Activated naive CD4-positive, alpha-beta T cell treated with anti-CD3 and anti-CD28 coated beads for 36 hours (primary cell): ENCODE measurements around the gene NCEH1. TPM values are rescaled to one million over a fixed set of nuclear protein-coding genes. Genes with fewer than 3 reads are reported as not detected.
A peak's percentile ranks its signal among the peaks of the same experiment; 100 is the strongest.
"Not testable (repeated sequence)": the region's sequence is repeated elsewhere in the genome, so short reads cannot be mapped to it uniquely, and the experiment has no call there.

ENCODE experiments used
- CTCF ChIA-PET: fragments of 350-600 bp; sonication (Branson Sonifier 250); formaldehyde crosslinking; loops from one replicate; lab custom pipeline; 2021; ENCODE audit warnings: antibody characterized with exemption; lab: Charles Lee
- DNase-seq: peaks from one replicate; pipeline ENCODE4 v3.0.0-alpha.2; 2020
- H3K27ac Mint-ChIP-seq: one replicate; pipeline ENCODE4 v1.8.0; 2021; ENCODE audit warnings: mild to moderate bottlenecking, mixed read lengths
- H3K27me3 Mint-ChIP-seq: one replicate; pipeline ENCODE4 v1.8.0; 2021; ENCODE audit warnings: low read depth, mixed read lengths
- H3K36me3 Mint-ChIP-seq: one replicate; pipeline ENCODE4 v1.8.0; 2021; ENCODE audit warnings: low read depth, mixed read lengths
- H3K4me1 Mint-ChIP-seq: one replicate; pipeline ENCODE4 v1.8.0; 2021; ENCODE audit warnings: low read depth, mixed read lengths
- H3K4me3 Mint-ChIP-seq: one replicate; pipeline ENCODE4 v1.8.0; 2021; ENCODE audit warnings: mild to moderate bottlenecking, moderate library complexity, mixed read lengths
- H3K9me3 Mint-ChIP-seq: one replicate; pipeline ENCODE4 v1.8.0; 2021; ENCODE audit warnings: mixed read lengths
- intact Hi-C: fragments of 100-400 bp; cut with micrococcal nuclease; formaldehyde crosslinking; loops from one replicate; pipeline ENCODE4 v1.15.1; 2023
- total RNA-seq, 2 experiments: library from RNA; stranded (reverse); gene quantifications; one replicate each; pipeline ENCODE4 v1.2.3, GENCODE V29; 2021

Gene NCEH1
- total RNA-seq, 2 experiments from 2014 or later = 2.9 to 3.5 TPM

- intact Hi-C loops = loop anchor here (1.0 to 10.0 kb wide), 8 partner anchors 44 to 1022 kb away; partner anchors contain the start of gene FNDC3B
- Mint-ChIP-seq H3K9me3 (no peaks in the 10 kb centered on the region), H3K36me3 (no peaks in the 10 kb centered on the region), H3K27me3 (no peaks in the 10 kb centered on the region), H3K4me3 (no peak overlapping the region), H3K27ac (no peak overlapping the region), H3K4me1 (peaks cover 11% of the 10 kb centered on the region)
- peak; percentile 92 for DNase-seq
- CTCF ChIA-PET = interaction anchor here (0.6 to 4.4 kb wide), 34 partner anchors 8 to 1093 kb away, joined by 3 to 30 read pairs (median 4); partner anchors contain the start of gene TNFSF10
These were observed 43.8 kb downstream of the NCEH1 start for GRCh38 chr3:172666873-172667694.

- CTCF ChIA-PET = interaction anchor here (0.6 to 4.4 kb wide), 31 partner anchors 12 to 1092 kb away, joined by 3 to 30 read pairs (median 4); partner anchors contain the start of gene TNFSF10
- Mint-ChIP-seq H3K9me3 (no peaks in the 10 kb centered on the region), H3K36me3 (no peaks in the 10 kb centered on the region), H3K4me3 (no peak overlapping the region), H3K4me1 (peaks cover 11% of the 10 kb centered on the region), H3K27ac (no peak overlapping the region), H3K27me3 (no peaks in the 10 kb centered on the region)
- DNase-seq = peak; percentile 16
- intact Hi-C loops = loop anchor here (1.0 to 10.0 kb wide), 7 partner anchors 44 to 1022 kb away; partner anchors contain the start of gene FNDC3B
These were observed 44.5 kb downstream of the NCEH1 start for GRCh38 chr3:172666181-172666872.

- intact Hi-C loops = loop anchor here (5.0 to 10.0 kb wide), 3 partner anchors 188 to 1021 kb away; partner anchors contain the start of gene FNDC3B
- not testable (repeated sequence) for H3K27me3 Mint-ChIP-seq, H3K27ac Mint-ChIP-seq, DNase-seq, H3K36me3 Mint-ChIP-seq, H3K4me3 Mint-ChIP-seq, H3K9me3 Mint-ChIP-seq
- CTCF ChIA-PET = interaction anchor here (0.6 to 3.7 kb wide), 9 partner anchors 12 to 334 kb away, joined by 3 to 30 read pairs (median 5); no protein-coding TSS in a partner anchor
- H3K4me1 Mint-ChIP-seq = peaks cover 15% of the 10 kb centered on the region
These were observed 45.4 kb downstream of the NCEH1 start for GRCh38 chr3:172665510-172665909.

GRCh38 chr3:172660421-172660820, 50.4 kb downstream of the NCEH1 start:
- CTCF ChIA-PET = not testable (repeated sequence)

GRCh38 chr3:172659246-172660002, 51.4 kb downstream of the NCEH1 start:
- Mint-ChIP-seq H3K9me3 (no peaks in the 10 kb centered on the region), H3K27ac (no peak overlapping the region), H3K4me1 (peaks cover 4% of the 10 kb centered on the region), H3K36me3 (no peaks in the 10 kb centered on the region), H3K27me3 (no peaks in the 10 kb centered on the region), H3K4me3 (no peak overlapping the region)
- no peak for DNase-seq
- intact Hi-C loops = loop anchor here (10.0 kb wide), 1 partner anchor 1015 kb away; no protein-coding TSS in a partner anchor
- CTCF ChIA-PET = interaction anchor here (0.8 to 1.8 kb wide), 4 partner anchors 9 to 327 kb away, joined by 3 to 15 read pairs (median 6); no protein-coding TSS in a partner anchor

More at GRCh38 chr3:172660421-172660820, 50.4 kb downstream of the NCEH1 start:
- H3K27me3 Mint-ChIP-seq, H3K9me3 Mint-ChIP-seq, H3K36me3 Mint-ChIP-seq, H3K4me1 Mint-ChIP-seq, DNase-seq, H3K4me3 Mint-ChIP-seq, H3K27ac Mint-ChIP-seq: not testable (repeated sequence)
- intact Hi-C loops = loop anchor here (10.0 kb wide), 1 partner anchor 1016 kb away; no protein-coding TSS in a partner anchor

- Mint-ChIP-seq H3K27me3 (no peaks in the 10 kb centered on the region), H3K36me3 (no peaks in the 10 kb centered on the region), H3K4me3 (no peak overlapping the region), H3K9me3 (no peaks in the 10 kb centered on the region), H3K27ac (no peak overlapping the region), H3K4me1 (peaks cover 4% of the 10 kb centered on the region)
- no peak for DNase-seq
- intact Hi-C loops = no loop called here
- CTCF ChIA-PET = interaction anchor here (0.6 to 2.0 kb wide), 4 partner anchors 9 to 326 kb away, joined by 3 to 15 read pairs (median 5); no protein-coding TSS in a partner anchor
These were observed 52.3 kb downstream of the NCEH1 start for GRCh38 chr3:172658344-172659245.

- no peak overlapping the region for H3K4me3 Mint-ChIP-seq
- intact Hi-C loops = no loop called here
- no peak for DNase-seq
- H3K4me1 Mint-ChIP-seq = peaks cover 4% of the 10 kb centered on the region
- no peaks in the 10 kb centered on the region for H3K36me3 Mint-ChIP-seq
- no peak overlapping the region for H3K27ac Mint-ChIP-seq
- H3K9me3 Mint-ChIP-seq = no peaks in the 10 kb centered on the region
- CTCF ChIA-PET = interaction anchor here (1.0 to 2.0 kb wide), 2 partner anchors 7 to 87 kb away, joined by 3 to 6 read pairs; no protein-coding TSS in a partner anchor
- H3K27me3 Mint-ChIP-seq = no peaks in the 10 kb centered on the region
These were observed 54.3 kb downstream of the NCEH1 start for GRCh38 chr3:172656602-172657001.

GRCh38 chr3:172655388-172655787, 55.5 kb downstream of the NCEH1 start:
- Mint-ChIP-seq H3K4me1 (no peaks in the 10 kb centered on the region), H3K4me3 (no peak overlapping the region), H3K36me3 (no peaks in the 10 kb centered on the region), H3K9me3 (no peaks in the 10 kb centered on the region), H3K27me3 (no peaks in the 10 kb centered on the region), H3K27ac (no peak overlapping the region)
- CTCF ChIA-PET = interaction anchor here (0.6 to 2.6 kb wide), 2 partner anchors 18 to 35 kb away, joined by 3 to 6 read pairs; no protein-coding TSS in a partner anchor
- intact Hi-C loops = no loop called here
- no peak for DNase-seq

- Mint-ChIP-seq H3K36me3 (no peaks in the 10 kb centered on the region), H3K27ac (no peak overlapping the region), H3K9me3 (no peaks in the 10 kb centered on the region), H3K4me3 (no peak overlapping the region), H3K27me3 (no peaks in the 10 kb centered on the region), H3K4me1 (no peaks in the 10 kb centered on the region)
- intact Hi-C loops = no loop called here
- no peak for DNase-seq
- CTCF ChIA-PET = interaction anchor here (1.1 to 2.6 kb wide), 3 partner anchors 13 to 322 kb away, joined by 3 to 6 read pairs (median 3); no protein-coding TSS in a partner anchor
These were observed 56.4 kb downstream of the NCEH1 start for GRCh38 chr3:172654470-172654869.

GRCh38 chr3:172653004-172653572, 57.8 kb downstream of the NCEH1 start:
- H3K27ac Mint-ChIP-seq = no peak overlapping the region
- no peaks in the 10 kb centered on the region for H3K27me3 Mint-ChIP-seq
- H3K36me3 Mint-ChIP-seq = no peaks in the 10 kb centered on the region
- H3K9me3 Mint-ChIP-seq = no peaks in the 10 kb centered on the region
- CTCF ChIA-PET = interaction anchor here (0.7 to 1.5 kb wide), 7 partner anchors 12 to 1283 kb away, joined by 3 to 5 read pairs (median 4); no protein-coding TSS in a partner anchor
- no peak overlapping the region for H3K4me3 Mint-ChIP-seq
- no peaks in the 10 kb centered on the region for H3K4me1 Mint-ChIP-seq
- intact Hi-C loops = no loop called here
- DNase-seq = no peak
